Mucosa of rectum (tissue), 2 donors: ENCODE measurements around the gene DCXR.
A peak's percentile ranks its signal among the peaks of the same experiment; 100 is the strongest.

ENCODE experiments used
- H3K27ac ChIP-seq, 2 donors: one replicate each; pipeline ENCODE4 v1.7.0; 2013; ENCODE audit warnings: inconsistent platforms in 2 of 2, low read depth in 2 of 2, low read length in 2 of 2
- H3K27me3 ChIP-seq, 2 donors: one replicate each; pipeline ENCODE4 v1.7.0; 2013; ENCODE audit warnings: low read length in 2 of 2; ENCODE audit not compliant: control insufficient read depth in 2 of 2, insufficient read depth in 2 of 2
- H3K36me3 ChIP-seq, 2 donors: one replicate each; pipeline ENCODE4 v1.7.0; 2013; ENCODE audit warnings: low read length in 2 of 2; ENCODE audit not compliant: control insufficient read depth in 2 of 2, insufficient read depth in 2 of 2
- H3K4me1 ChIP-seq, 2 donors: one replicate each; pipeline ENCODE4 v1.7.0; 2013; ENCODE audit warnings: low read length in 2 of 2, mild to moderate bottlenecking in 1 of 2; ENCODE audit not compliant: control insufficient read depth in 2 of 2, insufficient read depth in 2 of 2
- H3K4me3 ChIP-seq, 2 donors: one replicate each; pipeline ENCODE4 v1.7.0; 2013; ENCODE audit warnings: low read length in 2 of 2
- H3K9ac ChIP-seq, 2 donors: one replicate each; pipeline ENCODE4 v1.7.0; 2013; ENCODE audit warnings: low read length in 2 of 2, low read depth in 1 of 2, mild to moderate bottlenecking in 1 of 2
- H3K9me3 ChIP-seq, 2 donors: one replicate each; pipeline ENCODE4 v1.7.0; 2013; ENCODE audit warnings: low read length in 2 of 2; ENCODE audit not compliant: control insufficient read depth in 2 of 2
- donor health status: healthy.
- donor health status: Normal muscosa, but diverticular disease.

DCXR gene

DNA sequence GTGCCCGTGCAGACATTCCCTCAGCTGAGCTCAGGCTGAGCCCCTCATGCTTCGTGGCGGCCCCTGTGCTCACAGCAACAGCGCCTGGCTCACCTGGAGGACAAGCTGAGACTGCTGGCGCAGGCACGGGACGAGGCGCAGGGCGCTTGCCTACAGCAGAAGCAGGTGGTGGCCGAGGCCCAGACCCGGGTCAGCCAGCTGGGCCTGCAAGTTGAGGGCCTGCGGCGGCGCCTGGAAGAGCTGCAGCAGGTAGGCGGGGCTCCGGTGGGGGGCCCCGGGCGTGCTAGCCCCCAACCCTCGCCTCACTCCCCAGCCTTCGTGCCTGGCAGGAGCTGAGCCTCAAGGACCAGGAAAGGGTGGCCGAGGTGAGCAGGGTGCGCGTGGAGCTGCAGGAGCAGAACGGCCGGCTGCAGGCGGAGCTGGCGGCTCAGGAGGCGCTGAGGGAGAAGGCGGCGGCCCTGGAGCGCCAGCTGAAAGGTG is 7.5 kb downstream of the DCXR start:
- Histone ChIP-seq H3K36me3 (peaks cover under 1 to 1% of the 10 kb centered on the region in 2 donors), H3K27ac (no peak overlapping the region), H3K27me3 (no peaks in the 10 kb centered on the region), H3K9ac (no peak overlapping the region), H3K9me3 (no peaks in the 10 kb centered on the region), H3K4me3 (peak overlapping the region in 1 of 2 donors; percentile 60), H3K4me1 (peaks cover 8 to 17% of the 10 kb centered on the region in 2 donors)

DNA sequence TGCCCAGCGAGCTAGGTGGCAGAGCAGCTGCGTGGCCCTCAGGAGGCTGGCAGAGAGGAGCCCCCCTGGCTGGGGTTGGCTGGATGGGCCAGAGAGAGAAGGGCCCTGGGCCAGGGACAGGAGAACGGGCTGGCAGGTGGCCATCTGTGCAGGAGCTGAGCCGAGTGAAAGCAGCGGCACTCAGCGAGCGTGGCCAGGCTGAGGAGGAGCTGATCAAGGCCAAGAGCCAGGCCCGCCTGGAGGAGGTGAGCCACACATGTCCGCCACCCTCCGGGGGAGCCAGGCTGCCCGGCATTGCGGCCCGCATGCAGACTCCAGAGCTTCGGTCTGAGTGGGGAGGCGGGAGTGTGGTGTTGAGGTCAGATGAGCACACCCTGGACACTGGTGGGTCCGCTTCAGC is 8.1 kb downstream of the DCXR start:
- Histone ChIP-seq H3K36me3 (no peaks in the 10 kb centered on the region), H3K27me3 (no peaks in the 10 kb centered on the region), H3K9ac (no peak overlapping the region), H3K4me3 (no peak overlapping the region), H3K4me1 (peaks cover 8 to 18% of the 10 kb centered on the region in 2 donors), H3K9me3 (no peaks in the 10 kb centered on the region), H3K27ac (no peak overlapping the region)

DNA sequence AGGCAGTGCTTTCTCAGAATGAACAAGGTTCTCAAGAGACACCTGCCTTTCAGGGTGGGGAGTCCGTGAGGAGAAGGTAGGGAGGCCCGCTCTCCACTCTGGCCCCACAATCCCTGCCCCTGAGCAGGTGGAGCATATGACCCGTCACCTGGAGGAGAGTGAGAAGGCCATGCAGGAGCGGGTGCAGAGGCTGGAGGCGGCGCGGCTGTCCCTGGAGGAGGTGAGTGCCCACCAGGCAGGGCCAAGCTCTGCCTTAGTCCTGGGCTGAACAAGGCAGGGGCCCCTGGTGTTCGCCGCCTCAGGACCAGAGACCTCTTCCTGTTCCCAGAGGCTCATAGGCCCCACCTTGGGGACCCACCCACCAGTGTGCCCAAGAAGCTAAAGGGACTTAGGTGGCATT is 8.5 kb downstream of the DCXR start:
- no peak overlapping the region for H3K9ac ChIP-seq
- H3K4me1 ChIP-seq = peaks cover 10 to 22% of the 10 kb centered on the region in 2 donors
- no peaks in the 10 kb centered on the region for H3K36me3 ChIP-seq
- H3K4me3 ChIP-seq = no peak overlapping the region
- no peaks in the 10 kb centered on the region for H3K27me3 ChIP-seq
- no peaks in the 10 kb centered on the region for H3K9me3 ChIP-seq
- H3K27ac ChIP-seq = no peak overlapping the region

DNA sequence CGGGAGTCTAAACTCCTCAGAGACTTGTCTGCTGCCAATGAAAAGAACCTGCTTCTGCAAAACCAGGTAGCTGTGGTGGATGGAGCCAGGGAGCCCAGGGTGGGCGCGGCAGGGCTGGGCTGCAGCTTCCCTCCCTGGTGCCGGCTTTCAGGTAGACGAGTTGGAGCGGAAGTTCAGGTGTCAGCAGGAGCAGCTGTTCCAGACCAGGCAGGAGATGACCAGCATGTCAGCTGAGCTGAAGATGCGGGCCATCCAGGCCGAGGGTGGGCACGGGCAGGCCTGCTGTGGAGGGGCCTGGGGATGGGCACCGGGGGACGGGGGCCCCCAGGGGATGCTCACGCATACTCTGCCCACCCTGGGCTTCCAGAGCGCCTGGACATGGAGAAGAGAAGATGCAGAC is 9.3 kb downstream of the DCXR start:
- Histone ChIP-seq H3K4me3 (no peak overlapping the region), H3K27ac (no peak overlapping the region), H3K9me3 (no peaks in the 10 kb centered on the region), H3K4me1 (peaks cover 15 to 27% of the 10 kb centered on the region in 2 donors), H3K27me3 (no peaks in the 10 kb centered on the region), H3K9ac (no peak overlapping the region), H3K36me3 (no peaks in the 10 kb centered on the region)

DNA sequence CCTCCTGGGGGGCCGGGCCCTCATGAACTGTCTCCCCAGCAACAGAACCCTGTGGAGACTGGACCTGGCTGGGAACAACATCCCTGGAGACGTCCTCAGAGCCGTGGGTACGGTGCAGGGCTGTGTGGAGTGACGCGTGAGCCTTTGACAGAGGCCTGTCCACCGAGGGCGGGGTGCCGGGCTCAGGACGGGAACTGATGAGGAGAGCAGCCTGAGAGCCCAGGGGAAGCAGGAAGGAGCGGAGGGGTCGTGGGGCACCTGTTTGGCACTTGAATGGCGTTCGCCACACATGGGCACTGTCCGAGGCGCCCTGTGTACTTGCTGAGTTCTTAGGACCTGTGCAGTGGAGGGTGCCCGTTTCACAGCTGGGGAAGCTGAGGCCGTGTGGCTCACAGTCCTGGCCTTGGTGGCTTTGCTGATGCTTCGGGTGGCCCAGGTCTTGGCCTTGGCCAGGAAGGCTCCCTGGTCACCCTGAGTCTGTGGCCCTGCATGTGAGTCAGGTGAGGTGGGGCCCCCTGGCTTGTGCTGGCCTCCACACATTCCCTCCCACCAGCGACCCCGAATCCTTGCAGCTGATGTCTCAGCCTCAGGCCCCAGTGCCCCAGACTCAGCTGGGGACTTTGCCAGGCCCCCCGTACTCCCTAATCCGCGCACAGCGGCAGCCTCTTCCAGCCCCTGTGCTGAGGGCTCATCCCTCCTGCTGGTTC is 11.9 kb downstream of the DCXR start:
- Histone ChIP-seq H3K4me3 (no peak overlapping the region), H3K4me1 (peaks cover 23 to 31% of the 10 kb centered on the region in 2 donors), H3K36me3 (no peaks in the 10 kb centered on the region), H3K27me3 (no peaks in the 10 kb centered on the region), H3K9me3 (no peaks in the 10 kb centered on the region), H3K27ac (no peak overlapping the region), H3K9ac (no peak overlapping the region)

DNA sequence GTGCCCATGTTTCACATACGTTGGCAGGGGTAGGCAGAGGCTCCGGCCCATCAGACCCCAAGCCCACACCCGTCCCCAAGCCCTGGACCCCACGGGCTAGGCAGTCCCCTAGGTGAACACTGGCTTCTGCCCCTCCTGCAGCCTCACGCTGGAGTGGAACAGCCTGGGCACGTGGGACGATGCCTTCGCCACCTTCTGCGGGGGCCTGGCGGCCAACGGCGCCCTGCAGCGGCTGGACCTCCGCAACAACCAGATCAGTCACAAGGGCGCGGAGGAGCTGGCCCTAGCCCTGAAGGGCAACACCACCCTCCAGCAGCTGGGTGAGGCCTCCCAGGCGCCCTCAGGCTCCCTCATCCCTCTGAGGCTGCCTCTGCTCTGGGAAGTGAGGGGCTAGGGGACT is 12.6 kb downstream of the DCXR start:
- no peak overlapping the region for H3K27ac ChIP-seq
- no peaks in the 10 kb centered on the region for H3K9me3 ChIP-seq
- no peaks in the 10 kb centered on the region for H3K36me3 ChIP-seq
- peaks cover 23 to 26% of the 10 kb centered on the region in 2 donors for H3K4me1 ChIP-seq
- no peak overlapping the region for H3K9ac ChIP-seq
- no peaks in the 10 kb centered on the region for H3K27me3 ChIP-seq
- H3K4me3 ChIP-seq = no peak overlapping the region

DNA sequence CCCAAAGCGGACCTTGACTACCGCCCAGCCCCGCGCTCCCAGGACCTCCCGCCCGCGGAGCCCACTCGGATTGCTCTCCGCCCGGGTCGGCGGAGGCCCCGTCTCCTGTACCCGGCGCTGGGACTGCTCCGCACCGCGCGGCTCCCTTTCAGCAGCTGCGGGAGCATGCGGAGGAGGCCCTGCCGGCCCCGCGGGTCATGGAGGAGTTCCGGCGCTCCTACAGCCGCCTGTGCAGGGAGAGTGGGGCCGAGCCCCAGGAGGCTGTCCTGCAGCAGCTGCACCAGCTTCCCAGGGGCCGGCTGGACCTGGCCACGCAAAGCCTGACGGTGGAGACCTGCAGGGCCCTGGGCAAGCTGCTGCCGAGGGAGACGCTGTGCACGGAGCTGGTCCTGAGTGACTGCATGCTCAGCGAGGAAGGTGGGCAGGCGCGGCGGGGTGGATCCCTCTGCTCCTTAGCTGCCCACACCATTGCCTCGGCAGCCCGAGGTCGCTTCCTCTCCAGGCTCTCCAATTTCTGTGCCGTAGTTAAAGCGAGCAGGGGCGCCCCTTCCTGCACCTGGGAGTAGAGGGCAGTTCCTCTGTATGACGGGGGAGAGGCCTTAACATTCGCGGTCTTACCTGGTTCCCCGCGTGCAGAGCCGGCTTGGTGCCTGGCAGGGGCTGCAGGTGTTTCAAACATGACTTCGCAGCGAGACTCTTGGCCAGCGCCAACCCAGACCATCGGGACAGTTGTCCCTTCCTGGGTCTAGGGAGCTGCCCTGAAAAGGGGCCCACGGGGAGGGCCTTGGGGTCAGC is 13.9 kb downstream of the DCXR start:
- no peaks in the 10 kb centered on the region for H3K27me3 ChIP-seq
- H3K4me1 ChIP-seq = peaks cover 23% of the 10 kb centered on the region in 2 donors
- no peak overlapping the region for H3K27ac ChIP-seq
- H3K4me3 ChIP-seq = peak overlapping the region; percentile 70 to 79
- H3K9me3 ChIP-seq = no peaks in the 10 kb centered on the region
- H3K36me3 ChIP-seq = no peaks in the 10 kb centered on the region
- H3K9ac ChIP-seq = peak overlapping the region; percentile 24 to 71

DNA sequence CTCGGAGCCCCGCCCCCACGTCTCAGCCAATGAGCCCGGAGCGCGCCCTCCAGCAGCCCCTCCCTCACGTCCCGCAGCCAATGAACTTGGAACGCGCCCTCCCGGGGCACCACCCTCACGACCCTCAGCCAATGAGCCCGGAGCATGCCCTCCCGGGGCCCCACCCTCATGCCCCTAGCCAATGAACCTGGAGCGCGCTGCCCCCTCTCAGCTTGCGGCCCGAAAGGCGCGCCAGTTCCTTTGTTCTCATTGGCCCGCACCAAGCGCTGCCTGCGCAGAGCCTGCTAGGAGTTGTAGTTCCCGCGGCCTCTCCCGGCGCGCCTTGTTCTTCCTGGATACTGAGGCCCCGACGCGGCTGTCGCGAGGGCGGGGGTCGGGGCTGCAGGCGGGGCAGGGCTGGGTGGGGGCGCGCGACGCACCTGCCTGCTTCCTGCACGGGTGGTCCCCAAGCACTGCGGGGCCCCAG is 14.5 kb downstream of the DCXR start, which contains the start of gene LRRC45:
TSS of gene LRRC45 (plus strand) at position 325 of the 466 bp plus-strand sequence. CDS start 339 bp downstream, outside the sequence.
- H3K27me3 ChIP-seq = no peaks in the 10 kb centered on the region
- no peaks in the 10 kb centered on the region for H3K9me3 ChIP-seq
- peaks cover 23% of the 10 kb centered on the region in 2 donors for H3K4me1 ChIP-seq
- H3K36me3 ChIP-seq = peaks cover 0 to 3% of the 10 kb centered on the region in 2 donors
- peak within 1 kb of the TSS; percentile 84 to 92 for H3K9ac ChIP-seq
- H3K4me3 ChIP-seq = peak within 1 kb of the TSS; percentile 85 to 90
- H3K27ac ChIP-seq = peak within 1 kb of the TSS; percentile 76 to 81

DNA sequence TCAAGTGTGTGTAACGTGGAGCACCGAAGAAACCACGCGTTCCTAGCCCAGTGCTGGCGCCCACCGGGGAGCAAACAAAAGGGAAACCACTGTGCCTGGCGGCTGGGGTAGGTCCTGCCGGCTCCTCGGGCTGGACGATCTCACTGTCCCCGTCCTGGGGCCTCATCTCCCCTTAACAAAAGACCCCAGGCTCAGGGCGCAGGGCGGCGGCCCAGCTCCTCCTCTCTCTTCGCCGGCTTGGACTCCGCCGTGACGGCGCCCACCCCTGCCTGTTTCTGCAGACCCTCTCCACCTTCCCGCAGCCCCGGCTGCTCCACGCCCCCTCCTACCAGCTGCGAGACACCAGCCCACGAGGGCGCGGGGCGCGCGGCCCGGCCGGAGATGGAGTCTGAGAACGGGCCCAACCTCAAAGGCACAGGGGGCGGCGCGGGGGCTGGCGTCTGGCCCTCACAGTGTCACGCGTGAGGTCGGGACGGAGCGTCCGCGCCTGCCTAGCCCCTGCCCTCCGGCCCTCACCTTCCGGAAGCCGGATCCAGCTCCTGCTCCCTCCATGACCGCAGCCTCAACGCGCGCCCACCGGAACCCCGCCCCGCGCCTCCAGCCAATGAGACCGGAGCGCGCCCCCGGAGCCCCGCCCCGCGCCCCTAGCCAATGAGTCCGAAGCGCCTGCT is 15.1 kb downstream of the DCXR start, which contains the start of gene CENPX:
TSS of gene CENPX (minus strand) at position 569 of the 671 bp plus-strand sequence. CDS start at position 552, 17 bp downstream.
- Histone ChIP-seq H3K9me3 (no peaks in the 10 kb centered on the region), H3K27ac (peak within 1 kb of the TSS; percentile 76 to 81), H3K27me3 (no peaks in the 10 kb centered on the region), H3K4me1 (peaks cover 23% of the 10 kb centered on the region in 2 donors), H3K4me3 (peak within 1 kb of the TSS; percentile 85 to 90), H3K36me3 (peaks cover 0 to 3% of the 10 kb centered on the region in 2 donors), H3K9ac (peak within 1 kb of the TSS; percentile 84 to 92)
